HG03103 (cell line): Measurements from ENCODE around the gene ALX3.
"Not testable (repeated sequence)": the region's sequence is repeated elsewhere in the genome, so short reads cannot be mapped to it uniquely, and the experiment has no call there.

Experiments
- ATAC-seq: cut with Tn5 transposase; IDR thresholded peaks from one replicate; pipeline ENCODE4 v1.9.1; 2021; ENCODE audit warnings: low read depth; ENCODE audit not compliant: unreplicated experiment

The ALX3 gene

GRCh38 chr1:110048923-110049601 is 21.4 kb downstream of the ALX3 start:
- ATAC-seq = no peak

GRCh38 chr1:110048240-110048639 is 22.2 kb downstream of the ALX3 start:
- no peak for ATAC-seq

GRCh38 chr1:110047463-110047862 is 23.0 kb downstream of the ALX3 start:
- ATAC-seq = no peak

GRCh38 chr1:110043016-110043415 is 27.5 kb downstream of the ALX3 start:
- ATAC-seq = no peak

GRCh38 chr1:110040548-110040947 is 29.9 kb downstream of the ALX3 start:
- ATAC-seq = no peak

- ATAC-seq = no peak
These were observed 30.8 kb downstream of the ALX3 start for GRCh38 chr1:110039641-110040040.

- ATAC-seq = no peak
These were observed 32.2 kb downstream of the ALX3 start for GRCh38 chr1:110038271-110038670.

- ATAC-seq = peak; percentile 10
These were observed 35.2 kb downstream of the ALX3 start for GRCh38 chr1:110035236-110035752.

- ATAC-seq = peak; percentile 82
These were observed 35.8 kb downstream of the ALX3 start, which contains the start of gene STRIP1 for GRCh38 chr1:110034451-110035235. STRIP1 (plus strand) TSS chr1:110034624; CDS start chr1:110034638, 14 bp downstream.

GRCh38 chr1:110034040-110034450 is 36.4 kb downstream of the ALX3 start:
- ATAC-seq = no peak

GRCh38 chr1:110033421-110033820 is 37.1 kb downstream of the ALX3 start:
- ATAC-seq = no peak

- ATAC-seq = no peak
These were observed 38.1 kb downstream of the ALX3 start for GRCh38 chr1:110032327-110032726.

GRCh38 chr1:110030687-110031086 is 39.8 kb downstream of the ALX3 start:
- ATAC-seq = not testable (repeated sequence)

- ATAC-seq = no peak
These were observed 45.9 kb downstream of the ALX3 start for GRCh38 chr1:110024613-110025012.

GRCh38 chr1:110021285-110021684 is 49.2 kb downstream of the ALX3 start:
- no peak for ATAC-seq

GRCh38 chr1:110019770-110020169 is 50.7 kb downstream of the ALX3 start:
- no peak for ATAC-seq

- no peak for ATAC-seq
These were observed 52.1 kb downstream of the ALX3 start for GRCh38 chr1:110018396-110018795.

- ATAC-seq = no peak
These were observed 52.7 kb downstream of the ALX3 start for GRCh38 chr1:110017792-110018191.

GRCh38 chr1:110012100-110012780 is 58.2 kb downstream of the ALX3 start:
- ATAC-seq = peak; percentile 64

- ATAC-seq = peak; percentile 94
These were observed 58.9 kb downstream of the ALX3 start for GRCh38 chr1:110011527-110012041.
